ENCODE measurements around the gene ZNF460.

Gene ZNF460

DNA sequence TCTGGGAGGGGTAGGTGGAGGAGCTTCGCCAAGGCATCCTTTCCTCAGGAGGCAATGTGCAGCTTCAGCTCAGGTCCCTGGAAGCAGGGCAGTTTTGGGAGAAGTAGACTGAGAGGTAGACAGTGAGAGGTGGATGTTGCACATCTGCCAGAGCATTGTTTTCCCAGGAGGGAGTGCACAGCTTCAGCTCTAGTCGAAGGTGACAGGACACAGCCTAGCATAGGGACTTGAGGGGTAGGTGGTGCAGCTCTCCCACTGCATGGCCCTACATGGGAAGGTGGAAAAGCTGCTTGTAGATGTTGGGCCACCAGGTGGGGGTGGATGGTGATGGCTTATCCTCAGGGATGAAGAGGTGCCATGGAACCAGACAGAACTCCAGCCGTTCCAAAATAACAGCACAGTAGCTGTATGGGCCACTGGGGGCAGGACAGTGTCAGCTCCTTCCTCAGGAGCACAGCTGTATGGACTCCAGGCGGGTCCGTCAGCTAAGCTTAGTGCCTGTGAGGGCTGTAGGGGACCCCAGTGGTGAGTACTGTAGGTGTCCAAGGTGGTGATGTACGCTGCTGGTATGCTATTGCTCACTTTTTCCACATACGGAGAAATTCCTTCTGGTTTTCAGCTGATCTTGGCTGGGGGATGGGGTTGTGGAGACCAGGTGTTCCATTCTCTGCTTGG, 22.6 kb downstream of the ZNF460 start:
- Histone ChIP-seq H3K4me3 (ENCODE audit: low read length, poor library complexity, severe bottlenecking) (no peak overlapping the region), H3K9ac (ENCODE audit: low read depth, low read length, poor library complexity, severe bottlenecking) (no peak overlapping the region)
- TF ChIP-seq, protein P1, sequence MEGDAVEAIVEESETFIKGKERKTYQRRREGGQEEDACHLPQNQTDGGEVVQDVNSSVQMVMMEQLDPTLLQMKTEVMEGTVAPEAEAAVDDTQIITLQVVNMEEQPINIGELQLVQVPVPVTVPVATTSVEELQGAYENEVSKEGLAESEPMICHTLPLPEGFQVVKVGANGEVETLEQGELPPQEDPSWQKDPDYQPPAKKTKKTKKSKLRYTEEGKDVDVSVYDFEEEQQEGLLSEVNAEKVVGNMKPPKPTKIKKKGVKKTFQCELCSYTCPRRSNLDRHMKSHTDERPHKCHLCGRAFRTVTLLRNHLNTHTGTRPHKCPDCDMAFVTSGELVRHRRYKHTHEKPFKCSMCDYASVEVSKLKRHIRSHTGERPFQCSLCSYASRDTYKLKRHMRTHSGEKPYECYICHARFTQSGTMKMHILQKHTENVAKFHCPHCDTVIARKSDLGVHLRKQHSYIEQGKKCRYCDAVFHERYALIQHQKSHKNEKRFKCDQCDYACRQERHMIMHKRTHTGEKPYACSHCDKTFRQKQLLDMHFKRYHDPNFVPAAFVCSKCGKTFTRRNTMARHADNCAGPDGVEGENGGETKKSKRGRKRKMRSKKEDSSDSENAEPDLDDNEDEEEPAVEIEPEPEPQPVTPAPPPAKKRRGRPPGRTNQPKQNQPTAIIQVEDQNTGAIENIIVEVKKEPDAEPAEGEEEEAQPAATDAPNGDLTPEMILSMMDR (conservative IDR thresholded peaks at IDR 0.05; ENCODE audit: low read length): no peak
- TF ChIP-seq EZH2phosphoT487 (IDR thresholded peaks at IDR 0.05; ENCODE audit: borderline replicate concordance): no peak

DNA sequence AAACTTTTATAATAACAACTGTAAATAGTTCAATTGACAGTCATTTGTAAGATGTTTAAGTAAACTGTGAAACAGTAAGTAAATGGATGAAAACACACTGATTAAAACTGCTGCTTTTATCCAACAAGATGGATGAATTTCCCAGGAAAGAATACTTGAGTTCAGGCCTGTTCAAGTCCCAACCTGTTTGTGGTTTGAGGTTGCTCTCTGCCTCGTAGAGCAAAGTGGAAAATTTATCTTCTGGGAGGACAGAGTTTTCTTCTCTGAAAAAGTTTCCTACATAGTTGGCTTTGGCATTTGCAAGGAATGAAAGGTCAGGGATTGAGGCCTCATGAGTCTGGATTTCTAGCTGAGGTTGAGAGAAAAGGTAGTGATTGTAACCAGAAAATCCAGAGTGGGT, 24.8 kb downstream of the ZNF460 start:
- Histone ChIP-seq H3K27me3 (ENCODE audit: insufficient read depth, low read length, poor library complexity, severe bottlenecking) (no peaks in the 10 kb centered on the region), H3K36me3 (ENCODE audit: insufficient read depth, low read length) (no peaks in the 10 kb centered on the region; the same call in 1 of the 2 replicates), H3K9me2 (replicated peaks; ENCODE audit: low read depth, low read length) (no peaks in the 10 kb centered on the region), H2AFZ (ENCODE audit: low read length) (no peak overlapping the region), H3K4me1 (ENCODE audit: insufficient read depth, low read length, poor library complexity, severe bottlenecking) (no peaks in the 10 kb centered on the region), H3K4me2 (ENCODE audit: low read depth, low read length, poor library complexity, severe bottlenecking) (no peak overlapping the region), H3K9me3 (ENCODE audit: insufficient read depth, low read depth, low read length) (no peaks in the 10 kb centered on the region), H3K4me3 (ENCODE audit: low read length, poor library complexity, severe bottlenecking) (no peak overlapping the region), H3F3A (ENCODE audit: low read depth) (no peaks in the 10 kb centered on the region), H3K79me2 (ENCODE audit: insufficient read depth, low read length) (no peaks in the 10 kb centered on the region), H4K20me1 (ENCODE audit: insufficient read depth, low read length, poor library complexity, severe bottlenecking) (peaks cover 3% of the 10 kb centered on the region), H3K9ac (ENCODE audit: low read depth, low read length, poor library complexity, severe bottlenecking) (no peak overlapping the region)
- no peak for TF ChIP-seq EZH2phosphoT487 (IDR thresholded peaks at IDR 0.05; ENCODE audit: borderline replicate concordance)
- TF ChIP-seq, protein P1 (conservative IDR thresholded peaks at IDR 0.05; ENCODE audit: low read length): no peak

More for the DNA sequence above, 22.6 kb downstream of the ZNF460 start:
- no peaks in the 10 kb centered on the region for H3K27me3 ChIP-seq (ENCODE audit: insufficient read depth, low read length, poor library complexity, severe bottlenecking)
- H3F3A ChIP-seq (ENCODE audit: low read depth): no peaks in the 10 kb centered on the region
- H3K4me1 ChIP-seq (ENCODE audit: insufficient read depth, low read length, poor library complexity, severe bottlenecking): no peaks in the 10 kb centered on the region
- H3K4me2 ChIP-seq (ENCODE audit: low read depth, low read length, poor library complexity, severe bottlenecking): no peak overlapping the region
- no peak overlapping the region for H2AFZ ChIP-seq (ENCODE audit: low read length)
- H4K20me1 ChIP-seq (ENCODE audit: insufficient read depth, low read length, poor library complexity, severe bottlenecking): peaks cover 3% of the 10 kb centered on the region
- H3K9me2 ChIP-seq (replicated peaks; ENCODE audit: low read depth, low read length): no peaks in the 10 kb centered on the region
- no peaks in the 10 kb centered on the region for H3K9me3 ChIP-seq (ENCODE audit: insufficient read depth, low read depth, low read length)
- H3K79me2 ChIP-seq (ENCODE audit: insufficient read depth, low read length): peaks cover 4% of the 10 kb centered on the region; the same call in 1 of the 2 replicates
- H3K36me3 ChIP-seq (ENCODE audit: insufficient read depth, low read length): no peaks in the 10 kb centered on the region; the same call in 1 of the 2 replicates

DNA sequence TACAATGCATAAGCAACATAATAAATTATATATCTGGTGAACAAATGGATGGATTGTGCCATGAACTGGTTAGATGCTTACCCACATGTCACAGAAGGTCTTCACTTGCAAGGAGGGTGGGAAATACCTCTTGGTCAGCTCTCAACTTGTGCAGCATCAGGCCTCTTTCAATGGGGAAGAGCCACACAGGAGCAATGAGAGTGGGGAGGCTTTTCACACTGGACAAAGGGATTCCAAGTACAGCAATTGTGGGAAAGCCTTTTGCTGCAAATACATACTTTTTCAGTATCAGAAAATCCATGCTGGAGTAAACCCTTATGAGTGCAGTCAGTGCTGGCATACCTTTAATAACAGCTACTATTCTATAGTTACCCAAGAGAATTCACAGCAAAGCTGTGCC, 28.2 kb downstream of the ZNF460 start:
- Histone ChIP-seq H3K9me2 (replicated peaks; ENCODE audit: low read depth, low read length) (no peaks in the 10 kb centered on the region), H3F3A (ENCODE audit: low read depth) (no peaks in the 10 kb centered on the region), H3K4me3 (ENCODE audit: low read length, poor library complexity, severe bottlenecking) (no peak overlapping the region), H3K9ac (ENCODE audit: low read depth, low read length, poor library complexity, severe bottlenecking) (no peak overlapping the region), H3K4me2 (ENCODE audit: low read depth, low read length, poor library complexity, severe bottlenecking) (no peak overlapping the region), H4K20me1 (ENCODE audit: insufficient read depth, low read length, poor library complexity, severe bottlenecking) (no peaks in the 10 kb centered on the region), H2AFZ (ENCODE audit: low read length) (no peak overlapping the region), H3K36me3 (ENCODE audit: insufficient read depth, low read length) (no peaks in the 10 kb centered on the region), H3K79me2 (ENCODE audit: insufficient read depth, low read length) (no peaks in the 10 kb centered on the region), H3K4me1 (ENCODE audit: insufficient read depth, low read length, poor library complexity, severe bottlenecking) (no peaks in the 10 kb centered on the region), H3K9me3 (ENCODE audit: insufficient read depth, low read depth, low read length) (no peaks in the 10 kb centered on the region), H3K27me3 (ENCODE audit: insufficient read depth, low read length, poor library complexity, severe bottlenecking) (no peaks in the 10 kb centered on the region)
- TF ChIP-seq EZH2phosphoT487 (IDR thresholded peaks at IDR 0.05; ENCODE audit: borderline replicate concordance): no peak
- TF ChIP-seq, protein P1 (conservative IDR thresholded peaks at IDR 0.05; ENCODE audit: low read length): no peak
